ENCODE results near the gene KRT71.

The KRT71 gene

GRCh38 chr12:52529846-52530245, 23.1 kb downstream of the KRT71 start:
- peaks cover 4% of the 10 kb centered on the region for H3K27me3 ChIP-seq
- H3K36me3 ChIP-seq: no peaks in the 10 kb centered on the region
- H3K4me3 ChIP-seq (ENCODE audit: low read depth in 1 of 2, low read length in 1 of 2): no peak overlapping the region
- H3K27ac ChIP-seq: no peak overlapping the region
- no peaks in the 10 kb centered on the region for H3K4me1 ChIP-seq (ENCODE audit: control insufficient read depth in 1 of 2, insufficient read depth in 1 of 2, low read depth in 1 of 2, low read length in 1 of 2)
- H3K9me3 ChIP-seq: no peaks in the 10 kb centered on the region
- TF ChIP-seq, protein P1, sequence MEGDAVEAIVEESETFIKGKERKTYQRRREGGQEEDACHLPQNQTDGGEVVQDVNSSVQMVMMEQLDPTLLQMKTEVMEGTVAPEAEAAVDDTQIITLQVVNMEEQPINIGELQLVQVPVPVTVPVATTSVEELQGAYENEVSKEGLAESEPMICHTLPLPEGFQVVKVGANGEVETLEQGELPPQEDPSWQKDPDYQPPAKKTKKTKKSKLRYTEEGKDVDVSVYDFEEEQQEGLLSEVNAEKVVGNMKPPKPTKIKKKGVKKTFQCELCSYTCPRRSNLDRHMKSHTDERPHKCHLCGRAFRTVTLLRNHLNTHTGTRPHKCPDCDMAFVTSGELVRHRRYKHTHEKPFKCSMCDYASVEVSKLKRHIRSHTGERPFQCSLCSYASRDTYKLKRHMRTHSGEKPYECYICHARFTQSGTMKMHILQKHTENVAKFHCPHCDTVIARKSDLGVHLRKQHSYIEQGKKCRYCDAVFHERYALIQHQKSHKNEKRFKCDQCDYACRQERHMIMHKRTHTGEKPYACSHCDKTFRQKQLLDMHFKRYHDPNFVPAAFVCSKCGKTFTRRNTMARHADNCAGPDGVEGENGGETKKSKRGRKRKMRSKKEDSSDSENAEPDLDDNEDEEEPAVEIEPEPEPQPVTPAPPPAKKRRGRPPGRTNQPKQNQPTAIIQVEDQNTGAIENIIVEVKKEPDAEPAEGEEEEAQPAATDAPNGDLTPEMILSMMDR (IDR thresholded peaks at IDR 0.05): no peak

DNA sequence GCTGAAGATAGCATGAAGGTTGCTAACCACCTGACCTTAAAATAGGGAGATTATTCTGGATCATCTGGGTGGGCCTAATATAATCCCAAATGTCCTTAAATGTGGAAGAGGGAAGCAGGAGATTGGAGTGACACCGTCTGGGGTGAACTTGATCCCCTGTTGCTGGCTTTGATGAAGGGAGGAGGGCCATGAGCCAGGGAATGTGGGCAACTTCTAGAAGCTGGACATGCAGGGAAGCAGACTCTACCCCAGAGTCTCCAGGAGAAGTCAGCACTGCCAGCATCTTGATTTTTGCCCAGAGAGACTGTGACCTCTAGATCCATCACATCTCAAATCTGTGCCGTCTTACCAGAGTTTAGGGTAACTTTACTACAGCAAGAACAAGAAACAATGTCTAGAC, 23.5 kb downstream of the KRT71 start:
- Histone ChIP-seq H3K27me3 (peaks cover 4% of the 10 kb centered on the region), H3K4me3 (ENCODE audit: low read depth in 1 of 2, low read length in 1 of 2) (no peak overlapping the region), H3K36me3 (no peaks in the 10 kb centered on the region), H3K4me1 (ENCODE audit: control insufficient read depth in 1 of 2, insufficient read depth in 1 of 2, low read depth in 1 of 2, low read length in 1 of 2) (no peaks in the 10 kb centered on the region), H3K9me3 (no peaks in the 10 kb centered on the region), H3K27ac (no peak overlapping the region)
- TF ChIP-seq, protein P1 (IDR thresholded peaks at IDR 0.05): no peak

- Histone ChIP-seq H3K27me3 (peaks cover 4% of the 10 kb centered on the region), H3K9me3 (no peaks in the 10 kb centered on the region), H3K27ac (no peak overlapping the region), H3K4me1 (ENCODE audit: control insufficient read depth in 1 of 2, insufficient read depth in 1 of 2, low read depth in 1 of 2, low read length in 1 of 2) (no peaks in the 10 kb centered on the region), H3K4me3 (ENCODE audit: low read depth in 1 of 2, low read length in 1 of 2) (no peak overlapping the region), H3K36me3 (no peaks in the 10 kb centered on the region)
- TF ChIP-seq, protein P1 (IDR thresholded peaks at IDR 0.05): no peak
These were observed 24.3 kb downstream of the KRT71 start for GRCh38 chr12:52528641-52529143.

DNA sequence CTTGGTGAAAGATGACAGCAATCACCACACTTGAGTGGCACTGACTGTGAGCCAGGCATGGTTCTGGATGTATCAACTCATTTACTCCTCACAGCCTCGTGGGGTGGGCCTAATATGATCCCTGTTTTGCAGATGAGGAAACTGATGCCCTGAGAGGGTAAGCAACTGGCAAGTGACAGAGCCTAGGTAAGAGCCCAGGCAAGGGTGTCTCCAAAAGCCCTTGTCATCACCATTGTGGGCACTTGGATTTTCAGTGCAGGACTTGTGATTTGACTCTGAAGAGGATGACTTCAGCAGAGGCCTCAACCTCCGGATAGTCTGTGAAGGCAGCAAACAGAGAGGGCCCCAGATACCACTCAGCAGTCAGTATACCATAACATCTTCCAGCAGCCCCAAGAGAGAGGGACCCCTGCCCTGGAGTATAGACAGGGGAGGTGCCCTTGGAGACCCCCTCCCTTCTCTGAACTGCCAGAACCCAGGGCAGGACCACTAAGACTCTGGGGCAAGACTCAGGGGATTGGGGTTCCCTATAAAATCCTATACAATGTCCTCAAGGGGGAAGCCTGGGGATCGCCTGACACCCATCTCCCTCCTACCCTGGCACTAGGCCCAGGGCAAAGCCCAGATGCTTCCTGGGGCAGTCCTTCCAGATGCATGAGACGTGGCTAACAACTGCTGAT, 25.7 kb downstream of the KRT71 start:
- no peaks in the 10 kb centered on the region for H3K9me3 ChIP-seq
- no peaks in the 10 kb centered on the region for H3K36me3 ChIP-seq
- H3K27ac ChIP-seq: no peak overlapping the region
- no peak overlapping the region for H3K4me3 ChIP-seq (ENCODE audit: low read depth in 1 of 2, low read length in 1 of 2)
- peaks cover 4% of the 10 kb centered on the region for H3K27me3 ChIP-seq
- TF ChIP-seq, protein P1 (IDR thresholded peaks at IDR 0.05): no peak
- H3K4me1 ChIP-seq (ENCODE audit: control insufficient read depth in 1 of 2, insufficient read depth in 1 of 2, low read depth in 1 of 2, low read length in 1 of 2): no peaks in the 10 kb centered on the region

DNA sequence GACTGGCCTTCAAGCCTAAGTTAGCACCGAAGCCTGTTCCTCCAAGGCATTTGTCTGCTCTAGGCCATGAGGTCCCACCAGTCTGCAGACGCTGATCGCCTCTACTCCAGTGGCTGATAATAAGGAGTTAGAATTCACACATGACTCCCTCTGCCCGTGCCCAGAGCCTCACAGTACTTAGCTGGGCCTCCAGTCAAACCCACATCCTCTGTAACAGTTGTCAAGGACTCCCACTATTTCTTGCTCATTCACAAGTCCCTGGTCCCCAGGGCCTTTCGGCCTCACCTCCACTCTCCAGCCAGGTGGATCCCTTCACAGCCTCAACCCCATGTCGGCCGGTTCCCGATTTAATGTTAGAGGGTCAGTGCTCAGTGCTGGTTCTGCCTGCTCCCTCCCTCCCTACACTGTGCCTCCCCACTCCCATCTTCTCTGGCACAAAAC, 26.4 kb downstream of the KRT71 start:
- Histone ChIP-seq H3K9me3 (no peaks in the 10 kb centered on the region), H3K27ac (no peak overlapping the region), H3K4me3 (ENCODE audit: low read depth in 1 of 2, low read length in 1 of 2) (no peak overlapping the region), H3K4me1 (ENCODE audit: control insufficient read depth in 1 of 2, insufficient read depth in 1 of 2, low read depth in 1 of 2, low read length in 1 of 2) (no peaks in the 10 kb centered on the region), H3K36me3 (no peaks in the 10 kb centered on the region), H3K27me3 (no peaks in the 10 kb centered on the region)
- TF ChIP-seq, protein P1 (IDR thresholded peaks at IDR 0.05): no peak

All from neutrophil (primary cell).